NCI-H1694 treated with DMSO at 0.1 percent for 48 hours (cell line): ENCODE data around the gene RAD54L2.
"Not testable (repeated sequence)": the region's sequence is repeated elsewhere in the genome, so short reads cannot be mapped to it uniquely, and the experiment has no call there.

ENCODE experiments used
- DNase-seq: peaks from one replicate; lab custom pipeline; 2025; lab: John Stamatoyannopoulos, UW

RAD54L2 gene

GRCh38 chr3:51538459-51539290 is at the start of gene RAD54L2:
Gene RAD54L2, plus strand, starts transcription at chr3:51538719. Its CDS starts 51,702 bp downstream, at chr3:51590421.
- DNase-seq = peak; percentile 7

GRCh38 chr3:51498876-51499738 is 39.4 kb upstream of the RAD54L2 start:
- peak; percentile 58 for DNase-seq

DNA sequence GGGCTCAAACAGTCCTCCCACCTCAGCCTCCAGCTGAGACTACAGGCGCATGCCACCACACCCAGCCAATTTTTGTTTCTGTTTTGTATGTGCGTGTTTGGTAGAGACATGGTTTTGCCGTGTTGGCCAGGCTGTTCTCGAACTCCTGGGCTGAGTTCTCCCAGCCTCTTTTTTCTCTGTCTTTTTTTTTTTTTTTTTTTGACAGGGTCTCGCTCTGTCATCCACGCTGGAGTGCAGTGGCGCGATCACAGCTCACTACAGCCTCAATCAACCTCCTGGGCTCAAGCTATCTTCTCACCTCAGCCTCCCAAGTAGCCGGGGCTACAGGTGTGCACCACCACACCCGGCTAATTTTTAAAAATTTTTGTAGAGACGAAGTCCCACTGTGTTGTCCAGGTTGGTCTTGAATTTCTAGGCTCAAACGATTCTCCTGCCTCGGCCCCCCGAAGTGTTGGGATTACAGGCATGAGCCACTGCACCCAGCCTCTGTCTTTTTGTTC is 37.8 kb upstream of the RAD54L2 start:
- DNase-seq = no peak

DNA sequence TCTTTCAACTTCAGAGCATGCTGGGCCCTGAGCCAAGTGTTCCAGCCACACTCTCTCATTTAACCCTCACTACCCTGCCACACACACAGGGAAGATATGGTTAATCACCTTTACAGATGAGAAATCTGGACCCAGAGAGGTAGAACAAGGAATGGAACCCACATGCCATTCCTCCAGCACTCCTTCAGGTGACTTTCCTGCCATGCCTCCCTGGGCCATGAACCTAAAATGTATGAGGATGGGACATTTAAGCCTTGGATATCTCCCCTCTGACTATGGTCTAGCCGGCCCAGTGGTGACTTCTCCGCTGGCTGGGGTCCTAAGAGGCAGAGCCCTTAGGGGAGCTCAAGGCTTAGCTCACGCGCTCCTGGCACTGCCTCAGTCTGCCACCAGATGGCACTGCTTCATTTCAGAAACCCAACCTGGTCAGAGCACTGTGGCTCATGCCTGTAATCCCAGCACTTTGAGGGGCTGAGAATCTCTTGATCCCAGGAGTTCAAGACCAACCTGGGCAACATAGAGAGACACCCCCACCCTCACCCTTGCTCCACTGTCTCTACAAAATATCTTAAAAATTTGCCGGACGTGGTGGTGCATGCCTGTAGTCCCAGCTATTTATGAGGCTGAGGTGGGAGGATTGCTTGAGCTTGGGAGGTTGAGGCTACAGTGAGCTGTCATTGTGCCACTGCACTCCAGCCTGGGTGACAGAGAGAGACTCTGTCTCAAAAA is 36.5 kb upstream of the RAD54L2 start:
- DNase-seq = peak; percentile 33

- no peak for DNase-seq
Measured at GRCh38 chr3:51502562-51502910, 36.0 kb upstream of the RAD54L2 start.

GRCh38 chr3:51503007-51503406 is 35.5 kb upstream of the RAD54L2 start:
- no peak for DNase-seq

GRCh38 chr3:51508255-51508654 is 30.3 kb upstream of the RAD54L2 start:
- no peak for DNase-seq

GRCh38 chr3:51510996-51511395 is 27.5 kb upstream of the RAD54L2 start:
- no peak for DNase-seq

DNA sequence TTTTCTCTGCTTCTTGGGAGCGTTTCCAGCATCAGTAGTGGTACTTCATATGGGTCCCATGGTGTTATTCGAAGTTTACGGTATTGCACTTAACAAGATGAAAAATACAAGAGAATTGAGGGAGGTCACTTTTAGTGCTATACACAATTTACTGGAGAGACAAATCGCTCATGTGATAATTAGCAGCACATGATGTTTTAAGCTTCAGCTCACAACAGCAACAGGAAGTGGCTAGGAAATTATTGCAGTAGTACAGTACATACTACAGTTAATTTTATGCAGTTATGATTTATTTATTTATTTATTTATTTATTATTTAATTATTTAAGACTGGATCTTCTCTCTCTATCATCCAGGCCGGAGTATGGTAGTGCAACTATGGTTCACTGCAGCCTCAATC is 24.3 kb upstream of the RAD54L2 start:
- no peak for DNase-seq

- no peak for DNase-seq
Measured at GRCh38 chr3:51519848-51520247, 18.7 kb upstream of the RAD54L2 start.

DNA sequence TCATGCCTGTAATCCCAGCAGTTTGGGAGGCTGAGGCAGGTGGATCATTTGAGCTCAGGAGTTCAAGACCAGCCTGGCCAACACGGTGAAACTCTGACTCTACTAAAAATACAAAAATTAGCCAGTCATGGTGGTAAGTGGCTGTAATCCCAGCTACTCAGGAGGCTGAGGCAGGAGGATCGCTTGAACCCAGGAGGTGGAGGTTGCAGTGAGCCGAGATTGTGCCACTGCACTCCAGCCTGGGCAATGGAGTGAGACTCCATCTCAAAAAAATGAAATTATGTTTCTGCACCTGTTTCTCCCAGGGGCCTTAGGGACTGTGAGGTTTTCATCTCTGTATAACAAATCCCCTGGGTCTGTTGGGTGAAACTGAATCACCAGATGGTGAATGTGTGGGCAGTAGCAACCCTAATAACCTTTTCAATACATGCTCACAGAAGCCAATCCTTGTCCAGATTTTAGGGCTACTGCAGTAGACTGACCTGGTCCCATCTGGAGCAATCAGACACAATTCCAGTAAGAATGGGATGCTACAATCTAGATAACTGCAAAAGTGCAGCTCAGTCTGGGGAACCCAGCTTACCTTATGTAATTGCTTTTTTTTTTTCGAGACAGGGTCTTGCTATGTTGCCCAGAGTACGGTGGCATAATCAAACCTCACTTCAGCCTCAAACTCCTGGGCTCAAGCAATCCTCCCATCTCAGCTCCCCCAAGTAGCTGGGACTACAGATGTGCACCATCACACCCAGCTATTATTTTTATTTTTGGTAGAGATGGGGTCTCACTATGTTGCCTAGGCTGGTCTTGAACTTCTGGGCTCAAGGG is 17.4 kb upstream of the RAD54L2 start:
- DNase-seq = not testable (repeated sequence)

- DNase-seq = no peak
Measured at GRCh38 chr3:51522273-51522962, 16.1 kb upstream of the RAD54L2 start.

GRCh38 chr3:51524874-51525273 is 13.6 kb upstream of the RAD54L2 start:
- DNase-seq = not testable (repeated sequence)

GRCh38 chr3:51530485-51530884 is 8.0 kb upstream of the RAD54L2 start:
- no peak for DNase-seq

GRCh38 chr3:51535146-51536019 is 3.1 kb upstream of the RAD54L2 start:
- no peak for DNase-seq

DNA sequence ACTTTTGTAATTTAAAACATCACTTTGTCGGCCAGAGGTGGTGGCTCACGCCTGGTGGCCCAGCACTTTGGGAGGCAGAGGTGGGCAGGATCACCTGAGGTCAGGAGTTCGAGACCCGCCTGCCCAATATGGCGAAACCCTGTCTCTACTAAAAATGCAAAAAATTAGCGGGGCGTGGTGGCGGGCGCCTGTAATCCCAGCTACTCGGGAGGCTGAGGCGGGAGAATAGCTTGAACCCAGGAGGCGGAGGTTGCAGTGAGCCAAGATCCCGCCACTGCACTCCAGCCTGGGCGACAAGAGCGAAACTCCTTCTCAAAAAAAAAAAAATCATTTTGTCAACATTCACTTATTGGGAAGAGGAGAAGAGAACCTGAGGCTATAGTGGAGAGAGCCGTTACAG is 888 bp upstream of the RAD54L2 start:
- not testable (repeated sequence) for DNase-seq

DNA sequence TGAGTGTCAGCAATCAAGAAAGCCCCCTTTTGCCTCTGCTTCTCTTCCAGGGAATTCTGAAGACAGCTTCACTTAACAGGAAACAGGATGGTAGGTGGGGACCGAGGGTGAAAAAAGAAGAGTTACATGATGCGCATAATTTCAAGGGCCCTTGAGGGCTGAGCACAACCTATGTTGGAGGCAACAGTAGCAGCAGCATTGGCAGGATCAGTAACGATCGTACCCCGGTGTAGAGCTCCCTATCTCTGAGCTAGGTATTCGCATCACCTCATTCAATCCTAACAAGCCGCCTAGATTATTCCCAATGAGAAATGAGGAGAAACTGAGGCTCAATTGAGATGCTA is 432 bp upstream of the RAD54L2 start:
- DNase-seq = no peak

GRCh38 chr3:51539291-51539941 is 897 bp downstream of the RAD54L2 start:
- no peak for DNase-seq

DNA sequence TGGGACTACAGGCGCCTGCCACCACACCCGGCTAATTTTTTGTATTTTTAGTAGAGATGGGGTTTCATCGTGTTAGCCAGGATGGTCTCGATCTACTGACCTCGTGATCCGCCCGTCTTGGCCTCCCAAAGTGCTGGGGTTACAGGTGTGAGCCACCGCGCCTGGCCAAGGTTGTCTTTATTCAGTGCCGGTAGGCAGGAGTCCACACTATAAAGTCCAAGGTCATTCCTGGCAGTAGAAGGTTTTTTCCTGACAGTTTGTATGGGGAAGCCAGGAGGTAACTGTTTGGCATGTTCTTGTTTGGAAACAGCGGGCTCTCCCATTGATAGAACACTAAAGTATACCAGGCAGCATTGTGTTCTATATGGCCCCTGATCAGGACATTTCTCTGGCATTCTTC is 4.1 kb downstream of the RAD54L2 start:
- not testable (repeated sequence) for DNase-seq
